Measurements from ENCODE around the gene ITPR3. TPM values are rescaled to one million over a fixed set of nuclear protein-coding genes. Genes with fewer than 3 reads are reported as not detected.

The ITPR3 gene
- total RNA-seq, 1 experiment from 2014 or later = 86.9 TPM

DNA sequence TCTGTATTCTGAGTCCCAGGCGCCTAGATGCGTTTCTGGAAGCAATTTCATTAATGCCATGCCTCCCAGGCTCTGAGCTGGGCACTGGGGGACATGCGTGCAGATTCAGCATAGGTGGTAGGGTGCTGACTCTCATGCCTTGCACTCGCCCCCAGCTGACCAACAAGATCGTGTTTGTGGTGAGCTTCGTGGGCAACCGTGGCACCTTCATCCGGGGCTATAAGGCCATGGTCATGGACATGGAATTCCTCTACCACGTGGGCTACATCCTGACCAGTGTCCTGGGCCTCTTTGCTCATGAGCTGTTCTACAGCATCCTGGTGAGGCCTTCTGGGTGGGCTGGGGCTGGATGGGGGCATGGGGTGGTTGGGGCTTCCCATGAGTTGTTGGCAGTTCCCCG lies 68.8 kb downstream of the ITPR3 start:
- peaks cover 8% of the 10 kb centered on the region for H3K4me1 Mint-ChIP-seq (ENCODE audit: insufficient read depth, unreplicated experiment)
- TF ChIP-seq CTCF (IDR thresholded peaks at IDR 0.05; ENCODE audit: unreplicated experiment) = no peak
- H3K4me3 Mint-ChIP-seq (ENCODE audit: unreplicated experiment) = no peak overlapping the region
- no peaks in the 10 kb centered on the region for H3K9me3 Mint-ChIP-seq (ENCODE audit: unreplicated experiment)
- no peaks in the 10 kb centered on the region for H3K27me3 Mint-ChIP-seq (ENCODE audit: insufficient read depth, unreplicated experiment)
- ChIA-PET CTCF (interaction anchor here (0.6 to 1.7 kb wide), 5 partner anchors 10 to 100 kb away, joined by 3 to 12 read pairs (median 3); no protein-coding TSS in a partner anchor), POLR2A (interaction anchor here (0.6 kb wide), 1 partner anchor 60 kb away, joined by 3 read pairs; no protein-coding TSS in a partner anchor)
- DNase-seq (ENCODE audit: unreplicated experiment) = no peak
- intact Hi-C loops (cut with micrococcal nuclease) = no loop called here
- peak overlapping the region; percentile 42 for H3K27ac Mint-ChIP-seq (ENCODE audit: low read depth, unreplicated experiment)
- H3K36me3 Mint-ChIP-seq (ENCODE audit: insufficient read depth, unreplicated experiment) = peaks cover 86% of the 10 kb centered on the region
- BruUV-seq (replicated peaks) = no TSS peak

DNA sequence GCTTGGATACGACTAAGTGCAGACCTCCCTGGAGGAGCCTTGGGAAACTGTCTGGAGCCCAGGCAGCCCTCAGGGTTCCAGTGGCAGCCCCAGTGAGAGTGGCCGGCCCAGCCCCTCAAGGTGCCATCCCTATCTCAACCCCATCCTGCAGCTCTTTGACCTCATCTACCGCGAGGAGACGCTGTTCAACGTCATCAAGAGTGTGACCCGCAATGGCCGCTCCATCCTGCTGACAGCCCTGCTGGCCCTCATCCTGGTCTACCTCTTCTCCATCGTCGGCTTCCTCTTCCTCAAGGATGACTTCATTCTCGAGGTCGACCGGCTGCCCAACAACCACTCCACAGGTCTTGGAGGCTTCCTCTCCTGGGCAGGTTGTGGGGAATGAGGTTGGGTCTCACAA lies 69.6 kb downstream of the ITPR3 start:
- Mint-ChIP-seq H3K9me3 (ENCODE audit: unreplicated experiment) (no peaks in the 10 kb centered on the region), H3K27ac (ENCODE audit: low read depth, unreplicated experiment) (no peak overlapping the region), H3K36me3 (ENCODE audit: insufficient read depth, unreplicated experiment) (peaks cover 88% of the 10 kb centered on the region), H3K4me3 (ENCODE audit: unreplicated experiment) (no peak overlapping the region), H3K27me3 (ENCODE audit: insufficient read depth, unreplicated experiment) (no peaks in the 10 kb centered on the region), H3K4me1 (ENCODE audit: insufficient read depth, unreplicated experiment) (peaks cover 8% of the 10 kb centered on the region)
- no peak for TF ChIP-seq CTCF (IDR thresholded peaks at IDR 0.05; ENCODE audit: unreplicated experiment)
- no peak for DNase-seq (ENCODE audit: unreplicated experiment)
- ChIA-PET CTCF (interaction anchor here (0.6 to 1.7 kb wide), 5 partner anchors 10 to 101 kb away, joined by 3 to 12 read pairs (median 3); no protein-coding TSS in a partner anchor), POLR2A (no interaction called here)
- no TSS peak for BruUV-seq (replicated peaks)
- intact Hi-C loops (cut with micrococcal nuclease) = no loop called here

GRCh38 chr6:33691456-33692077 lies 70.4 kb downstream of the ITPR3 start:
- CTCF ChIA-PET = interaction anchor here (0.6 to 2.3 kb wide), 4 partner anchors 11 to 102 kb away, joined by 3 to 12 read pairs (median 6); no protein-coding TSS in a partner anchor

More at GRCh38 chr6:33691456-33692077, 70.4 kb downstream of the ITPR3 start:
- no peak overlapping the region for H3K27ac Mint-ChIP-seq (ENCODE audit: low read depth, unreplicated experiment)
- TF ChIP-seq CTCF (IDR thresholded peaks at IDR 0.05; ENCODE audit: unreplicated experiment) = no peak
- no TSS peak for BruUV-seq (replicated peaks)
- no peak for DNase-seq (ENCODE audit: unreplicated experiment)
- H3K36me3 Mint-ChIP-seq (ENCODE audit: insufficient read depth, unreplicated experiment) = peaks cover 90% of the 10 kb centered on the region
- POLR2A ChIA-PET = no interaction called here
- no peaks in the 10 kb centered on the region for H3K9me3 Mint-ChIP-seq (ENCODE audit: unreplicated experiment)
- H3K4me3 Mint-ChIP-seq (ENCODE audit: unreplicated experiment) = no peak overlapping the region
- intact Hi-C loops (cut with micrococcal nuclease) = no loop called here
- H3K27me3 Mint-ChIP-seq (ENCODE audit: insufficient read depth, unreplicated experiment) = no peaks in the 10 kb centered on the region
- peaks cover 8% of the 10 kb centered on the region for H3K4me1 Mint-ChIP-seq (ENCODE audit: insufficient read depth, unreplicated experiment)

Data from MCF 10A (cell line).